ENCODE measurements around the gene WNT4. TPM values are rescaled to one million over a fixed set of nuclear protein-coding genes. Genes with fewer than 3 reads are reported as not detected.

The WNT4 gene
- total RNA-seq, 1 experiment from 2014 or later = 0.79 TPM

- ChIA-PET POLR2A (no interaction called here), CTCF (no interaction called here)
- Mint-ChIP-seq H3K9me3 (ENCODE audit: unreplicated experiment) (no peaks in the 10 kb centered on the region), H3K4me3 (ENCODE audit: unreplicated experiment) (no peak overlapping the region), H3K36me3 (ENCODE audit: insufficient read depth, unreplicated experiment) (no peaks in the 10 kb centered on the region), H3K4me1 (ENCODE audit: low read depth, unreplicated experiment) (no peaks in the 10 kb centered on the region), H3K27ac (ENCODE audit: unreplicated experiment) (no peak overlapping the region), H3K27me3 (ENCODE audit: insufficient read depth, unreplicated experiment) (no peaks in the 10 kb centered on the region)
- Histone ChIP-seq H3K9me3 (no peaks in the 10 kb centered on the region), H3K27me3 (replicated peaks; ENCODE audit: control insufficient read depth, insufficient read depth, low read length) (no peaks in the 10 kb centered on the region), H3K4me1 (no peaks in the 10 kb centered on the region), H3K36me3 (ENCODE audit: control insufficient read depth, insufficient read depth, low read length) (no peaks in the 10 kb centered on the region), H3K4me3 (ENCODE audit: low read depth, low read length) (no peak overlapping the region)
- DNase-seq = no peak
- no TSS peak for BruUV-seq (replicated peaks)
- intact Hi-C loops (cut with micrococcal nuclease; ENCODE audit: unreplicated experiment) = no loop called here
- TF ChIP-seq, protein P1, sequence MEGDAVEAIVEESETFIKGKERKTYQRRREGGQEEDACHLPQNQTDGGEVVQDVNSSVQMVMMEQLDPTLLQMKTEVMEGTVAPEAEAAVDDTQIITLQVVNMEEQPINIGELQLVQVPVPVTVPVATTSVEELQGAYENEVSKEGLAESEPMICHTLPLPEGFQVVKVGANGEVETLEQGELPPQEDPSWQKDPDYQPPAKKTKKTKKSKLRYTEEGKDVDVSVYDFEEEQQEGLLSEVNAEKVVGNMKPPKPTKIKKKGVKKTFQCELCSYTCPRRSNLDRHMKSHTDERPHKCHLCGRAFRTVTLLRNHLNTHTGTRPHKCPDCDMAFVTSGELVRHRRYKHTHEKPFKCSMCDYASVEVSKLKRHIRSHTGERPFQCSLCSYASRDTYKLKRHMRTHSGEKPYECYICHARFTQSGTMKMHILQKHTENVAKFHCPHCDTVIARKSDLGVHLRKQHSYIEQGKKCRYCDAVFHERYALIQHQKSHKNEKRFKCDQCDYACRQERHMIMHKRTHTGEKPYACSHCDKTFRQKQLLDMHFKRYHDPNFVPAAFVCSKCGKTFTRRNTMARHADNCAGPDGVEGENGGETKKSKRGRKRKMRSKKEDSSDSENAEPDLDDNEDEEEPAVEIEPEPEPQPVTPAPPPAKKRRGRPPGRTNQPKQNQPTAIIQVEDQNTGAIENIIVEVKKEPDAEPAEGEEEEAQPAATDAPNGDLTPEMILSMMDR (IDR thresholded peaks at IDR 0.05; ENCODE audit: insufficient read depth in 1 of 2, low read depth in 1 of 2, low read length in 1 of 2, severe bottlenecking in 1 of 2, unreplicated experiment in 1 of 2) = no peak
These were observed 26.9 kb upstream of the WNT4 start for GRCh38 chr1:22169816-22170215.

DNA sequence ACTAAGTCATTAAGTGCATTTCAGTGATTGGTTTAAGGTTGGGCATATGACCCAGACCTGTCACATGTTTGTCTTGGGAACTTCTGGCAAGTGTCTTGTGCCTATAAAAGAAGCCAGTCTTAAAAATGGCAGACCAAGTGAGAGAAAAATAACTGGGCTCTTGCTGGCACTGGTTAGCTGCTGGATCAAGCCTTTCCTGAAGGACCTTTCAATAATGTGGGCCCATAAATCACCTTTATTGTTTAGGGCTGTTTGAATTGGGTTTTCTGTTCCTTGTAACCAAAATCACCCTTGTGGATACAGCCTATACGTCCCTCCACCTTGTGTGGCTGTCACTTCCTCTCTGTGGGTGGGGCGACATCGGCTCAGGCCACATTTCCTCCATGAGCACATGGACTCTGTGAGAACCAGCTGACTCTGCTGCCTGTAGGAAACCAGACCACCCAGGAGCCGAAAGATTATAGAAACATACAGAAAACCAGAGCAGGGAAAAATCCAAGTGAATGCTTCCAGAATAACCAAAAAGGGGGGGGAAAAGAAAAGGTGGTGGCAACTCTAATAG, 25.6 kb upstream of the WNT4 start:
- ChIA-PET POLR2A (no interaction called here), CTCF (no interaction called here)
- TF ChIP-seq, protein P1 (IDR thresholded peaks at IDR 0.05; ENCODE audit: insufficient read depth in 1 of 2, low read depth in 1 of 2, low read length in 1 of 2, severe bottlenecking in 1 of 2, unreplicated experiment in 1 of 2) = no peak
- no peaks in the 10 kb centered on the region for H3K9me3 Mint-ChIP-seq (ENCODE audit: unreplicated experiment)
- no peaks in the 10 kb centered on the region for H3K27me3 Mint-ChIP-seq (ENCODE audit: insufficient read depth, unreplicated experiment)
- BruUV-seq (replicated peaks) = no TSS peak
- Histone ChIP-seq H3K27me3 (replicated peaks; ENCODE audit: control insufficient read depth, insufficient read depth, low read length) (no peaks in the 10 kb centered on the region), H3K4me3 (ENCODE audit: low read depth, low read length) (no peak overlapping the region), H3K36me3 (ENCODE audit: control insufficient read depth, insufficient read depth, low read length) (no peaks in the 10 kb centered on the region), H3K9me3 (no peaks in the 10 kb centered on the region), H3K4me1 (no peaks in the 10 kb centered on the region)
- no peak overlapping the region for H3K4me3 Mint-ChIP-seq (ENCODE audit: unreplicated experiment)
- no peak overlapping the region for H3K27ac Mint-ChIP-seq (ENCODE audit: unreplicated experiment)
- intact Hi-C loops (cut with micrococcal nuclease; ENCODE audit: unreplicated experiment) = no loop called here
- no peak for DNase-seq
- H3K36me3 Mint-ChIP-seq (ENCODE audit: insufficient read depth, unreplicated experiment) = no peaks in the 10 kb centered on the region
- no peaks in the 10 kb centered on the region for H3K4me1 Mint-ChIP-seq (ENCODE audit: low read depth, unreplicated experiment)

DNA sequence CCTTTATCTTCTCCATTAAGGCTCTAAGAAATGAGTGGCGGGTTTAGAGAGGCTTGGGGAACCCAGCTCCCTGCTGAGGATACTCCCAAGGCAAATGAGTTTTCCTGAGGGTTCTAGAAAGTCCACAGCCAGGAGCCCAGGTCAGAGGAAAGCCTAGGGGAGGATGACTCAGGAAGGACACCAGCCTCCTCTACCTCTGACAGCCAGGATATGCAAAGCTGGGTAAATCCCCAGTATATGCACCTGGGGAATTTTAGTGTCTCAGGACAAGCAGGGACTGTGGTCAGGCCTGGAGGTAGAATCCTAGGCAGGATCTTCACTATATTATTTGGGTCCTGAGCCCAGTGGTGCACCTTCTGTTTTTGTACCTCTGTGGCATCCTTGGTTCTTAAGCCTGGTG, 23.5 kb upstream of the WNT4 start:
- Histone ChIP-seq H3K9me3 (no peaks in the 10 kb centered on the region), H3K4me3 (ENCODE audit: low read depth, low read length) (no peak overlapping the region), H3K4me1 (no peaks in the 10 kb centered on the region), H3K36me3 (ENCODE audit: control insufficient read depth, insufficient read depth, low read length) (no peaks in the 10 kb centered on the region), H3K27me3 (replicated peaks; ENCODE audit: control insufficient read depth, insufficient read depth, low read length) (no peaks in the 10 kb centered on the region)
- Mint-ChIP-seq H3K4me3 (ENCODE audit: unreplicated experiment) (no peak overlapping the region), H3K4me1 (ENCODE audit: low read depth, unreplicated experiment) (no peaks in the 10 kb centered on the region), H3K27ac (ENCODE audit: unreplicated experiment) (no peak overlapping the region), H3K36me3 (ENCODE audit: insufficient read depth, unreplicated experiment) (no peaks in the 10 kb centered on the region), H3K27me3 (ENCODE audit: insufficient read depth, unreplicated experiment) (no peaks in the 10 kb centered on the region), H3K9me3 (ENCODE audit: unreplicated experiment) (no peaks in the 10 kb centered on the region)
- CTCF ChIA-PET = no interaction called here
- no TSS peak for BruUV-seq (replicated peaks)
- TF ChIP-seq, protein P1 (IDR thresholded peaks at IDR 0.05; ENCODE audit: insufficient read depth in 1 of 2, low read depth in 1 of 2, low read length in 1 of 2, severe bottlenecking in 1 of 2, unreplicated experiment in 1 of 2) = no peak
- no peak for DNase-seq
- intact Hi-C loops (cut with micrococcal nuclease; ENCODE audit: unreplicated experiment) = no loop called here
- POLR2A ChIA-PET = no interaction called here
